SK-N-SH (cell line): ENCODE results near the gene PODXL. TPM values are rescaled to one million over a fixed set of nuclear protein-coding genes. Genes with fewer than 3 reads are reported as not detected.
A peak's percentile ranks its signal among the peaks of the same experiment; 100 is the strongest.

Experiments used
- CTCF ChIA-PET: fragments of 300-600, 350-600 bp; formaldehyde crosslinking; extraction: SDS; loops from one replicate; lab custom pipeline; 2021; lab: Yijun Ruan, JAX
- POLR2A ChIA-PET: fragments of 350-600 bp; sonication (Branson Sonifier 250); formaldehyde crosslinking; extraction: SDS; loops from one replicate; lab custom pipeline; 2020; ENCODE audit warnings: antibody characterized with exemption, inconsistent platforms; lab: Yijun Ruan, JAX
- DNase-seq: peaks from one replicate; pipeline ENCODE4 v3.0.0; 2012
- H2AFZ ChIP-seq: fragments of 200-600 bp; sonication (generic); 2 replicates; pipeline ENCODE4 v1.8.1; 2016; ENCODE audit warnings: antibody characterized with exemption, mild to moderate bottlenecking, low read depth
- H3F3A ChIP-seq: fragments of 200-600 bp; sonication (generic); replicated peaks from 2 replicates; pipeline ENCODE3; 2016; ENCODE audit warnings: antibody characterized with exemption, mild to moderate bottlenecking; ENCODE audit not compliant: insufficient read depth
- H3K27ac ChIP-seq, 2 experiments: fragments of 200-500 bp in 1 of 2; fragments of 200-600 bp in 1 of 2; sonication (Bioruptor generic) in 1 of 2; sonication (generic), shearing (Covaris generic) in 1 of 2; 2 replicates each; pipeline versions ENCODE4 v1.5.1 to v1.6.1; 2014 to 2016; ENCODE audit warnings: low read depth in 2 of 2, inconsistent platforms in 1 of 2, low read length in 1 of 2, mild to moderate bottlenecking in 1 of 2, mixed read lengths in 1 of 2
- H3K27me3 ChIP-seq: fragments of 200-600 bp; sonication (generic), shearing (Covaris generic); 2 replicates; pipeline ENCODE4 v1.6.1; 2016; ENCODE audit warnings: mixed run types; ENCODE audit not compliant: insufficient read depth
- H3K36me3 ChIP-seq, 2 experiments: fragments of 200-500 bp in 1 of 2; fragments of 200-600 bp in 1 of 2; sonication (Bioruptor generic) in 1 of 2; sonication (generic) in 1 of 2; replicated peaks in 1 of 2; 2 replicates each; pipeline versions ENCODE3 to v1.5.1; 2014 to 2016; ENCODE audit warnings: low read length in 1 of 2, mild to moderate bottlenecking in 1 of 2; ENCODE audit not compliant: insufficient read depth in 2 of 2, control insufficient read depth in 1 of 2
- H3K4me1 ChIP-seq, 2 experiments: fragments of 200-500 bp in 1 of 2; fragments of 200-600 bp in 1 of 2; sonication (Bioruptor generic) in 1 of 2; sonication (generic), shearing (Covaris generic) in 1 of 2; 2 replicates each; pipeline versions ENCODE4 v1.5.1 to v1.6.1; 2014 to 2016; ENCODE audit warnings: low read depth in 1 of 2, low read length in 1 of 2, mixed run types in 1 of 2; ENCODE audit not compliant: insufficient read depth in 2 of 2, control insufficient read depth in 1 of 2
- H3K4me2 ChIP-seq: fragments of 200-600 bp; sonication (generic), shearing (Covaris generic); 2 replicates; pipeline ENCODE4 v1.6.1; 2017; ENCODE audit warnings: mixed run types
- H3K4me3 ChIP-seq, 2 experiments: fragments of 200-500 bp in 1 of 2; fragments of 200-600 bp in 1 of 2; sonication (Bioruptor generic) in 1 of 2; sonication (generic), shearing (Covaris generic) in 1 of 2; 2 replicates each; pipeline versions ENCODE4 v1.5.1 to v1.8.1; 2014 to 2016; ENCODE audit warnings: low read depth in 2 of 2, inconsistent platforms in 1 of 2, low read length in 1 of 2, mild to moderate bottlenecking in 1 of 2, mixed read lengths in 1 of 2, moderate library complexity in 1 of 2
- H3K79me2 ChIP-seq: fragments of 200-600 bp; sonication (generic); 2 replicates; pipeline ENCODE4 v1.8.1; 2017; ENCODE audit warnings: mild to moderate bottlenecking; ENCODE audit not compliant: insufficient read depth
- H3K9ac ChIP-seq: fragments of 200-600 bp; sonication (generic); 2 replicates; pipeline ENCODE4 v1.6.1; 2017; ENCODE audit warnings: mixed run types
- H3K9me2 ChIP-seq: fragments of 200-600 bp; sonication (generic); 2 replicates; pipeline ENCODE4 v1.6.1; 2017; ENCODE audit warnings: mixed run types
- H3K9me3 ChIP-seq: fragments of 200-600 bp; sonication (generic); 2 replicates; pipeline ENCODE4 v1.6.1; 2017; ENCODE audit warnings: mixed run types, mild to moderate bottlenecking, moderate library complexity
- H4K20me1 ChIP-seq: fragments of 200-600 bp; sonication (generic); 2 replicates; pipeline ENCODE4 v1.6.1; 2017; ENCODE audit warnings: mild to moderate bottlenecking, mixed run types; ENCODE audit not compliant: insufficient read depth
- ELF1 ChIP-seq: IDR thresholded peaks from 2 replicates; pipeline ENCODE4 v1.4.0; 2012
- EP300 ChIP-seq, 2 experiments: IDR thresholded peaks; 2 replicates each; pipeline versions ENCODE4 v1.4.0 to v1.6.1; 2012; ENCODE audit warnings: borderline replicate concordance in 1 of 2, low read depth in 1 of 2, low read length in 1 of 2
- EZH2phosphoT487 ChIP-seq: fragments of 200-600 bp; sonication (generic); IDR thresholded peaks from 2 replicates; pipeline ENCODE4 v1.6.1; 2017; ENCODE audit warnings: low read depth, mixed run types, mild to moderate bottlenecking, antibody characterized with exemption, moderate library complexity, borderline replicate concordance
- FOSL2 ChIP-seq: IDR thresholded peaks from 2 replicates; pipeline ENCODE4 v1.4.0; 2012; ENCODE audit warnings: low read depth, mild to moderate bottlenecking, moderate library complexity, borderline replicate concordance
- FOXM1 ChIP-seq: IDR thresholded peaks from 2 replicates; pipeline ENCODE4 v1.4.0; 2012; ENCODE audit warnings: low read depth, mild to moderate bottlenecking
- GATA2 ChIP-seq: sonication (generic); formaldehyde crosslinking; IDR thresholded peaks from 2 replicates; pipeline ENCODE4 v1.5.0; 2020; ENCODE audit warnings: mild to moderate bottlenecking, missing genetic modification reagents
- MEF2A ChIP-seq: IDR thresholded peaks from 2 replicates; pipeline ENCODE4 v1.4.0; 2012; ENCODE audit warnings: low read depth, borderline replicate concordance
- MXI1 ChIP-seq: IDR thresholded peaks from 2 replicates; pipeline ENCODE4 v1.6.1; 2012; ENCODE audit warnings: mild to moderate bottlenecking, low read depth, low read length, improper control_type of control experiment
- NFIC ChIP-seq: IDR thresholded peaks from 2 replicates; pipeline ENCODE4 v1.4.0; 2012; ENCODE audit warnings: borderline replicate concordance
- NRF1 ChIP-seq: IDR thresholded peaks from 2 replicates; pipeline ENCODE4 v1.6.1; 2012; ENCODE audit warnings: low read depth, mild to moderate bottlenecking, low read length
- RCOR1 ChIP-seq: fragments of 150-350 bp; IDR thresholded peaks from 2 replicates; pipeline ENCODE4 v1.6.1; 2017; ENCODE audit warnings: antibody characterized with exemption, low read length
- SIN3A ChIP-seq: IDR thresholded peaks from 2 replicates; pipeline ENCODE4 v1.6.1; 2012; ENCODE audit warnings: low read depth, mild to moderate bottlenecking, low read length, moderate library complexity, borderline replicate concordance
- SMC3 ChIP-seq: IDR thresholded peaks from 2 replicates; pipeline ENCODE4 v1.6.1; 2012; ENCODE audit warnings: low read depth, low read length, improper control_type of control experiment
- TAF1 ChIP-seq: IDR thresholded peaks from 2 replicates; pipeline ENCODE4 v1.6.1; 2012; ENCODE audit warnings: low read depth, mild to moderate bottlenecking, low read length, moderate library complexity, borderline replicate concordance
- TCF12 ChIP-seq: IDR thresholded peaks from 2 replicates; pipeline ENCODE4 v1.4.0; 2012
- TEAD4 ChIP-seq: IDR thresholded peaks from 2 replicates; pipeline ENCODE4 v1.4.0; 2012; ENCODE audit warnings: mild to moderate bottlenecking, borderline replicate concordance; ENCODE audit not compliant: insufficient read depth
- YY1 ChIP-seq: IDR thresholded peaks from 2 replicates; pipeline ENCODE4 v1.4.0; 2012; ENCODE audit warnings: low read depth, mild to moderate bottlenecking
- whole genome bisulfite sequencing: methylation state at CpG from one replicate; pipeline ENCODE4 v1.1.6; 2017; ENCODE audit warnings: low lambda C conversion rate; 5-methylcytosine and 5-hydroxymethylcytosine counted together
- polyA plus RNA-seq, 3 experiments: library from polyadenylated mRNA; depleted of rRNA; stranded (reverse); fragments of >200 nt; gene quantifications; 2 replicates each; pipeline ENCODE4 v1.2.3, GENCODE V29; 2012
- TF ChIP-seq, protein P1 (sequence below): IDR thresholded peaks from 2 replicates; pipeline ENCODE4; 2012
- TF ChIP-seq, protein P2 (sequence below): IDR thresholded peaks from 2 replicates; pipeline ENCODE4 v1.4.0; 2012; ENCODE audit warnings: low read depth
- TF ChIP-seq, protein P3 (sequence below): fragments of 200-600 bp; sonication (generic); IDR thresholded peaks from 2 replicates; pipeline ENCODE4 v1.6.1; 2017; ENCODE audit warnings: antibody characterized with exemption, mild to moderate bottlenecking, moderate library complexity
- TF ChIP-seq, protein P4 (sequence below): fragments of 150-350 bp; IDR thresholded peaks from 2 replicates; pipeline ENCODE4 v1.6.1; 2016; ENCODE audit warnings: mild to moderate bottlenecking, low read depth, low read length
- TF ChIP-seq, protein P5 (sequence below): fragments of 150-350 bp; IDR thresholded peaks from 2 replicates; pipeline ENCODE4 v1.6.1; 2017; ENCODE audit warnings: antibody characterized with exemption, low read length, low read depth, borderline replicate concordance
- TF ChIP-seq, protein P6 (sequence below): IDR thresholded peaks from 2 replicates; pipeline ENCODE4 v1.6.1; 2012; ENCODE audit warnings: mild to moderate bottlenecking, low read depth, low read length, moderate library complexity

Gene PODXL
- polyA plus RNA-seq, 1 of the 3 experiments (the other 2 are of a cell fraction): 76.1 TPM

DNA sequence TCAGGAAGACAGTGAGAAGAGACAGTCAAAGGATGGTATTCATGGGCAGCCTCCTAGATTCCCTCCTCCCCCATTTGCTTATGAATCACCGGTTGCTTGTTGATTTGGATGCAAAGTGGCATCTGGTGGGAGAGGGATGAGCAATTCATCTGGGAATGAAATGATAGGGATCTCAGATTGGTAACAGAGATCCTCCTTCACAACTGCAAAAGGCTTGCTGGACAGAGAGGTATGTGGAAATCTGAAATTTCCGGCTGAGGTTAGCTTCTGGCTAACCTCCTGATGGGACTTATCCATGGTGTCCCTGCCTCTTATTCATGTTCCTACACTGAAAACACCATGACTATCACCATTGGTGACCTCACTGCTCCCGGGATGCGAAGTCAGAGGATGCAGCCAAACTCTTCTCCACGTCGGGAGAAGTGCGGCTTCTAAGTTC is 48.4 kb upstream of the PODXL start (continued):
- no peak for TF ChIP-seq MXI1
- TF ChIP-seq FOSL2: peak; percentile 100
- peak; percentile 100 for TF ChIP-seq TEAD4
- TF ChIP-seq, protein P1, sequence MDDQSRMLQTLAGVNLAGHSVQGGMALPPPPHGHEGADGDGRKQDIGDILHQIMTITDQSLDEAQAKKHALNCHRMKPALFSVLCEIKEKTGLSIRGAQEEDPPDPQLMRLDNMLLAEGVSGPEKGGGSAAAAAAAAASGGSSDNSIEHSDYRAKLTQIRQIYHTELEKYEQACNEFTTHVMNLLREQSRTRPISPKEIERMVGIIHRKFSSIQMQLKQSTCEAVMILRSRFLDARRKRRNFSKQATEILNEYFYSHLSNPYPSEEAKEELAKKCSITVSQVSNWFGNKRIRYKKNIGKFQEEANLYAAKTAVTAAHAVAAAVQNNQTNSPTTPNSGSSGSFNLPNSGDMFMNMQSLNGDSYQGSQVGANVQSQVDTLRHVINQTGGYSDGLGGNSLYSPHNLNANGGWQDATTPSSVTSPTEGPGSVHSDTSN: peak; percentile 100
- peak; percentile 87; the same call in 1 of the 2 replicates for TF ChIP-seq MEF2A
- TF ChIP-seq TCF12: peak; percentile 100
- peak; percentile 20; the same call in 1 of the 2 replicates for TF ChIP-seq RCOR1
- TF ChIP-seq EP300 (IDR thresholded peaks at IDR 0.05; ENCODE audit: borderline replicate concordance in 1 of 2, low read depth in 1 of 2, low read length in 1 of 2): peak; percentile 71 to 100
- peak; percentile 81 for TF ChIP-seq ELF1
- peak; percentile 99 for TF ChIP-seq SIN3A
- TF ChIP-seq, protein P2, sequence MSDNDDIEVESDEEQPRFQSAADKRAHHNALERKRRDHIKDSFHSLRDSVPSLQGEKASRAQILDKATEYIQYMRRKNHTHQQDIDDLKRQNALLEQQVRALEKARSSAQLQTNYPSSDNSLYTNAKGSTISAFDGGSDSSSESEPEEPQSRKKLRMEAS: peak; percentile 96
- TF ChIP-seq GATA2: 0 out of 2 replicates have a peak, but pooled peaks have one; percentile 28
- TF ChIP-seq, protein P3, sequence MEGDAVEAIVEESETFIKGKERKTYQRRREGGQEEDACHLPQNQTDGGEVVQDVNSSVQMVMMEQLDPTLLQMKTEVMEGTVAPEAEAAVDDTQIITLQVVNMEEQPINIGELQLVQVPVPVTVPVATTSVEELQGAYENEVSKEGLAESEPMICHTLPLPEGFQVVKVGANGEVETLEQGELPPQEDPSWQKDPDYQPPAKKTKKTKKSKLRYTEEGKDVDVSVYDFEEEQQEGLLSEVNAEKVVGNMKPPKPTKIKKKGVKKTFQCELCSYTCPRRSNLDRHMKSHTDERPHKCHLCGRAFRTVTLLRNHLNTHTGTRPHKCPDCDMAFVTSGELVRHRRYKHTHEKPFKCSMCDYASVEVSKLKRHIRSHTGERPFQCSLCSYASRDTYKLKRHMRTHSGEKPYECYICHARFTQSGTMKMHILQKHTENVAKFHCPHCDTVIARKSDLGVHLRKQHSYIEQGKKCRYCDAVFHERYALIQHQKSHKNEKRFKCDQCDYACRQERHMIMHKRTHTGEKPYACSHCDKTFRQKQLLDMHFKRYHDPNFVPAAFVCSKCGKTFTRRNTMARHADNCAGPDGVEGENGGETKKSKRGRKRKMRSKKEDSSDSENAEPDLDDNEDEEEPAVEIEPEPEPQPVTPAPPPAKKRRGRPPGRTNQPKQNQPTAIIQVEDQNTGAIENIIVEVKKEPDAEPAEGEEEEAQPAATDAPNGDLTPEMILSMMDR: no peak
- TF ChIP-seq EZH2phosphoT487: no peak
- no peak for TF ChIP-seq NRF1
- peak; percentile 64 for TF ChIP-seq YY1
- TF ChIP-seq, protein P4, sequence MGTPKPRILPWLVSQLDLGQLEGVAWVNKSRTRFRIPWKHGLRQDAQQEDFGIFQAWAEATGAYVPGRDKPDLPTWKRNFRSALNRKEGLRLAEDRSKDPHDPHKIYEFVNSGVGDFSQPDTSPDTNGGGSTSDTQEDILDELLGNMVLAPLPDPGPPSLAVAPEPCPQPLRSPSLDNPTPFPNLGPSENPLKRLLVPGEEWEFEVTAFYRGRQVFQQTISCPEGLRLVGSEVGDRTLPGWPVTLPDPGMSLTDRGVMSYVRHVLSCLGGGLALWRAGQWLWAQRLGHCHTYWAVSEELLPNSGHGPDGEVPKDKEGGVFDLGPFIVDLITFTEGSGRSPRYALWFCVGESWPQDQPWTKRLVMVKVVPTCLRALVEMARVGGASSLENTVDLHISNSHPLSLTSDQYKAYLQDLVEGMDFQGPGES: no peak
- TF ChIP-seq TAF1: peak; percentile 79

DNA sequence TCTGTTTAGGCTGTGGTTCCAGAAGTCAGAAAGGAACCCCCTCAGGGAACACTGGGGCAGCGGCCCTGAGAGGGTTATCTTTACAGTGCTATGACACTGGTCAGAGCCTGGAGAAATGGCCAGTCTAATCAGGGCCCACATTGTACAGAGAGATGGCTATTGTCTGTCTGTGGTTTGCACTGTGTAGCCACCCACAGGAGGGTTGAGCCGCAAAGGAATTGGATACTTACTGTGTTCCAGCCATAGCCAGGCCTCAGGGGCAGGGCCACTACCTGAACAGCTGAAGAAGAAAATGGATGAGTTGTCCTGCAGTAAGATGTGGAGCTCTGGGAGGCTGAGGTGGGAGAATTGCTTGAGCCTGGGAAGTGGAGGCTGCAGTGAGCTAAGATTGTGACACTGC is 47.5 kb upstream of the PODXL start:
- Histone ChIP-seq H3K4me1 (peaks cover 27 to 68% of the 10 kb centered on the region in 2 experiments), H4K20me1 (no peaks in the 10 kb centered on the region), H3K27ac (peak overlapping the region; percentile 79 to 90; a peak in 3 of 4 replicates), H3K4me2 (peak overlapping the region; percentile 55), H3K79me2 (no peaks in the 10 kb centered on the region), H3K9me3 (no peaks in the 10 kb centered on the region), H3K9ac (no peak overlapping the region; the same call in 1 of the 2 replicates), H3F3A (peaks cover 29% of the 10 kb centered on the region), H3K36me3 (no peaks in the 10 kb centered on the region), H3K9me2 (no peaks in the 10 kb centered on the region), H2AFZ (no peak overlapping the region), H3K27me3 (no peaks in the 10 kb centered on the region), H3K4me3 (no peak overlapping the region)
- ChIA-PET CTCF (interaction anchor here (0.6 to 0.9 kb wide), 2 partner anchors 13 to 71 kb away, joined by 3 to 4 read pairs; no protein-coding TSS in a partner anchor), POLR2A (no interaction called here)
- WGBS: 92% methylated on average over 2 of the region's 2 CpGs
- peak; percentile 55 for DNase-seq
- TF ChIP-seq SMC3 (no peak), GATA2 (no peak), TAF1 (no peak), FOSL2 (no peak), NFIC (no peak), FOXM1 (no peak), NRF1 (no peak), MEF2A (no peak), TCF12 (no peak)
- TF ChIP-seq, protein P5, sequence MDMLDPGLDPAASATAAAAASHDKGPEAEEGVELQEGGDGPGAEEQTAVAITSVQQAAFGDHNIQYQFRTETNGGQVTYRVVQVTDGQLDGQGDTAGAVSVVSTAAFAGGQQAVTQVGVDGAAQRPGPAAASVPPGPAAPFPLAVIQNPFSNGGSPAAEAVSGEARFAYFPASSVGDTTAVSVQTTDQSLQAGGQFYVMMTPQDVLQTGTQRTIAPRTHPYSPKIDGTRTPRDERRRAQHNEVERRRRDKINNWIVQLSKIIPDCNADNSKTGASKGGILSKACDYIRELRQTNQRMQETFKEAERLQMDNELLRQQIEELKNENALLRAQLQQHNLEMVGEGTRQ: no peak
- TF ChIP-seq, protein P6, sequence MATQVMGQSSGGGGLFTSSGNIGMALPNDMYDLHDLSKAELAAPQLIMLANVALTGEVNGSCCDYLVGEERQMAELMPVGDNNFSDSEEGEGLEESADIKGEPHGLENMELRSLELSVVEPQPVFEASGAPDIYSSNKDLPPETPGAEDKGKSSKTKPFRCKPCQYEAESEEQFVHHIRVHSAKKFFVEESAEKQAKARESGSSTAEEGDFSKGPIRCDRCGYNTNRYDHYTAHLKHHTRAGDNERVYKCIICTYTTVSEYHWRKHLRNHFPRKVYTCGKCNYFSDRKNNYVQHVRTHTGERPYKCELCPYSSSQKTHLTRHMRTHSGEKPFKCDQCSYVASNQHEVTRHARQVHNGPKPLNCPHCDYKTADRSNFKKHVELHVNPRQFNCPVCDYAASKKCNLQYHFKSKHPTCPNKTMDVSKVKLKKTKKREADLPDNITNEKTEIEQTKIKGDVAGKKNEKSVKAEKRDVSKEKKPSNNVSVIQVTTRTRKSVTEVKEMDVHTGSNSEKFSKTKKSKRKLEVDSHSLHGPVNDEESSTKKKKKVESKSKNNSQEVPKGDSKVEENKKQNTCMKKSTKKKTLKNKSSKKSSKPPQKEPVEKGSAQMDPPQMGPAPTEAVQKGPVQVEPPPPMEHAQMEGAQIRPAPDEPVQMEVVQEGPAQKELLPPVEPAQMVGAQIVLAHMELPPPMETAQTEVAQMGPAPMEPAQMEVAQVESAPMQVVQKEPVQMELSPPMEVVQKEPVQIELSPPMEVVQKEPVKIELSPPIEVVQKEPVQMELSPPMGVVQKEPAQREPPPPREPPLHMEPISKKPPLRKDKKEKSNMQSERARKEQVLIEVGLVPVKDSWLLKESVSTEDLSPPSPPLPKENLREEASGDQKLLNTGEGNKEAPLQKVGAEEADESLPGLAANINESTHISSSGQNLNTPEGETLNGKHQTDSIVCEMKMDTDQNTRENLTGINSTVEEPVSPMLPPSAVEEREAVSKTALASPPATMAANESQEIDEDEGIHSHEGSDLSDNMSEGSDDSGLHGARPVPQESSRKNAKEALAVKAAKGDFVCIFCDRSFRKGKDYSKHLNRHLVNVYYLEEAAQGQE: no peak
